ENCODE results near the gene PIAS4. TPM values are rescaled to one million over a fixed set of nuclear protein-coding genes. Genes with fewer than 3 reads are reported as not detected.
A peak's percentile ranks its signal among the peaks of the same experiment; 100 is the strongest.

The PIAS4 gene
- total RNA-seq, 3 donors from 2014 or later = 9.4 to 17.0 (median 15.7) TPM

- intact Hi-C loops (cut with DNase I; ENCODE audit: low total_unique reads) = no loop called here
- peak overlapping the region in 2 of 3 donors; percentile 6 to 14 for H3K4me3 ChIP-seq
- no peak for DNase-seq (ENCODE audit: low spot score in 2 of 2)
- no peak for TF ChIP-seq POLR2A (IDR thresholded peaks at IDR 0.05)
- no peak for TF ChIP-seq POLR2AphosphoS5 (IDR thresholded peaks at IDR 0.05)
- TF ChIP-seq CTCF (IDR thresholded peaks at IDR 0.05) = no peak
- no peaks in the 10 kb centered on the region for H3K27me3 ChIP-seq
- peak overlapping the region in 1 of 2 donors; percentile 40 for H3K27ac ChIP-seq
- H3K9me3 ChIP-seq = no peaks in the 10 kb centered on the region
- H3K36me3 ChIP-seq = no peaks in the 10 kb centered on the region
- no peaks in the 10 kb centered on the region for H3K4me1 ChIP-seq
Measured at GRCh38 chr19:4088975-4089374, 81.4 kb downstream of the PIAS4 start.

Other genes starting within 250 kb of the PIAS4 start
- 10 to 100 TPM; 24.0 to 24.9 (median 24.6) TPM for gene APBA3, start 246.0 kb upstream of the PIAS4 start, total RNA-seq
- 10 to 100 TPM; 69.9 to 81.5 (median 73.4) TPM for gene MRPL54, start 245.1 kb upstream of the PIAS4 start, total RNA-seq
- gene RAX2, start 235.5 kb upstream of the PIAS4 start, total RNA-seq = under 1 TPM in 1 of 3 donors, not detected in 2; 0.66 TPM
- gene MATK, start 221.4 kb upstream of the PIAS4 start, total RNA-seq = 1 to 10 TPM; 1.8 to 5.6 (median 5.2) TPM
- gene ZFR2, start 138.7 kb upstream of the PIAS4 start, total RNA-seq = under 1 TPM in 1 of 3 donors, not detected in 2; 0.98 TPM
- under 1 TPM in 1 of 3 donors, not detected in 2; 0.73 TPM for gene ATCAY, start 127.1 kb upstream of the PIAS4 start, total RNA-seq
- gene NMRK2, start 74.7 kb upstream of the PIAS4 start, total RNA-seq = under 1 TPM in 2 of 3 donors, not detected in 1; 0.73 to 0.98 TPM
- 10 to 100 TPM; 60.3 to 68.6 (median 62.6) TPM for gene DAPK3, start 36.6 kb upstream of the PIAS4 start, total RNA-seq
- 1,000 to 10,000 TPM; 1,628 to 2,598 (median 1,993) TPM for gene EEF2, start 22.3 kb upstream of the PIAS4 start, total RNA-seq
- gene ZBTB7A, start 59.2 kb downstream of the PIAS4 start, total RNA-seq = 10 to 100 TPM; 29.0 to 38.7 (median 29.8) TPM
- gene MAP2K2, start 116.4 kb downstream of the PIAS4 start, total RNA-seq = 10 to 100 TPM; 50.8 to 72.8 (median 64.5) TPM
- gene CREB3L3, start 145.9 kb downstream of the PIAS4 start, total RNA-seq = not detected
- 10 to 100 TPM; 21.5 to 29.8 (median 25.6) TPM for gene SIRT6, start 174.8 kb downstream of the PIAS4 start, total RNA-seq
- gene ANKRD24, start 175.0 kb downstream of the PIAS4 start, total RNA-seq = 1 to 10 TPM in 1 of 3 donors, under 1 TPM in 2; 0.80 to 3.2 (median 0.98) TPM
- gene EBI3, start 221.8 kb downstream of the PIAS4 start, total RNA-seq = 10 to 100 TPM in 1 of 3 donors, 1 to 10 TPM in 1, under 1 TPM in 1; 0.66 to 12.6 (median 8.2) TPM
- 10 to 100 TPM; 18.9 to 24.6 (median 24.4) TPM for gene YJU2, start 239.3 kb downstream of the PIAS4 start, total RNA-seq